Measurements from ENCODE around the gene ANKRD52. TPM values are rescaled to one million over a fixed set of nuclear protein-coding genes. Genes with fewer than 3 reads are reported as not detected.

Gene ANKRD52
- 10 to 100 TPM; 13.8 to 31.5 (median 19.6) TPM for total RNA-seq

- intact Hi-C loops (cut with DNase I): loop anchor here (5.0 kb wide), 1 partner anchor 61 kb away; no protein-coding TSS in a partner anchor
- WGBS: 0% methylated on average over 14 of the region's 78 CpGs
These were observed at the start of gene ANKRD52 for GRCh38 chr12:56258068-56258819. TSS of gene ANKRD52 (minus strand) at chr12:56258384. CDS start at chr12:56258269, 115 bp downstream.

DNA sequence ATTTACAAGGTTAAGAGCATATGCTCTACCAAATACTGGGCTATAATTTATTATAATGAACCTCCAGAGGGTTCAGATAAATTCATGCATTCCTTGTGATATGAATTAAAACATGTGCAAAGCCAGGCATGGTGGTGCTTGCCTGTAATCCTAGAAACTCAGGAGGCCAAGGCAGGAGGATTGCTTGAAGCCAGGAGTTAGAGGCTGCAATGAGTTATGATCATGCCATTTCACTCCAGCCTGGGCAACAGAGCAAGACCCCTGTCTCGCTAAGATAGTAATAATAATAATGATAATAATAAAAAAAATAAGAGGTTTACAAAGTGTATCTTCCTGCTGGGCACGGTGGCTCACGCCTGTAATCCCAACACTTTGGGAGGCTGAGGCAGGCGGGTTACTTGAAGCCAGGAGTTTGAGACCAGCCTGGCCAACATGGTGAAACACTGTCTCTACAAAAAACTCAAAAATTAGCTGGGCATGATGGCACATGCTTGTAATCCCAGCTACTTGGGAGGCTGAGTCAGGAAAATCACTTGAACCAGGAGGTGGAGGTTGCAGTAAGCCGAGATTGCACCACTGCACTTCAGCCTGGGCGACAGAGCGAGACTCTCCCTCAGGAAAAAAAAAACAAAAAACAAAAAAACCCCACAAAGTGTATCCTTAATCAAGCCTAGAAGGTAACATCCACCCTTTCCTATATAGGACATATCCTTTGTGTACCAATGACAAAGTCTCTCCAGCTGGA is 49.2 kb upstream of the ANKRD52 start:
- WGBS: 96% methylated on average over 7 of the region's 7 CpGs
- Histone ChIP-seq H3K4me3 (no peak overlapping the region), H3K27me3 (no peaks in the 10 kb centered on the region), H3K4me1 (peaks cover 6 to 7% (median 6%) of the 10 kb centered on the region in 4 donors), H3K36me3 (peaks cover 0 to 89% (median 61%) of the 10 kb centered on the region in 4 donors), H3K27ac (replicated peaks in 1 of 4) (no peak overlapping the region), H3K9me3 (no peaks in the 10 kb centered on the region)
- intact Hi-C loops (cut with DNase I): no loop called here
- no peak for DNase-seq (ENCODE audit: extremely low spot score)
- no peak for TF ChIP-seq EP300 (IDR thresholded peaks at IDR 0.05)
- no peak for TF ChIP-seq POLR2AphosphoS5 (IDR thresholded peaks at IDR 0.05)
- no peak for TF ChIP-seq POLR2A (IDR thresholded peaks at IDR 0.05; ENCODE audit: low read depth)
- TF ChIP-seq, protein P1, sequence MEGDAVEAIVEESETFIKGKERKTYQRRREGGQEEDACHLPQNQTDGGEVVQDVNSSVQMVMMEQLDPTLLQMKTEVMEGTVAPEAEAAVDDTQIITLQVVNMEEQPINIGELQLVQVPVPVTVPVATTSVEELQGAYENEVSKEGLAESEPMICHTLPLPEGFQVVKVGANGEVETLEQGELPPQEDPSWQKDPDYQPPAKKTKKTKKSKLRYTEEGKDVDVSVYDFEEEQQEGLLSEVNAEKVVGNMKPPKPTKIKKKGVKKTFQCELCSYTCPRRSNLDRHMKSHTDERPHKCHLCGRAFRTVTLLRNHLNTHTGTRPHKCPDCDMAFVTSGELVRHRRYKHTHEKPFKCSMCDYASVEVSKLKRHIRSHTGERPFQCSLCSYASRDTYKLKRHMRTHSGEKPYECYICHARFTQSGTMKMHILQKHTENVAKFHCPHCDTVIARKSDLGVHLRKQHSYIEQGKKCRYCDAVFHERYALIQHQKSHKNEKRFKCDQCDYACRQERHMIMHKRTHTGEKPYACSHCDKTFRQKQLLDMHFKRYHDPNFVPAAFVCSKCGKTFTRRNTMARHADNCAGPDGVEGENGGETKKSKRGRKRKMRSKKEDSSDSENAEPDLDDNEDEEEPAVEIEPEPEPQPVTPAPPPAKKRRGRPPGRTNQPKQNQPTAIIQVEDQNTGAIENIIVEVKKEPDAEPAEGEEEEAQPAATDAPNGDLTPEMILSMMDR (IDR thresholded peaks at IDR 0.05): no peak

More at GRCh38 chr12:56258068-56258819, at the start of gene ANKRD52:
- H3K4me1 ChIP-seq: peaks cover 21 to 33% (median 30%) of the 10 kb centered on the region in 4 donors
- no peaks in the 10 kb centered on the region for H3K9me3 ChIP-seq
- peak within 1 kb of the TSS; percentile 91 to 94 (median 93) for H3K27ac ChIP-seq (replicated peaks in 1 of 4)
- peak within 1 kb of the TSS; percentile 81 to 93 (median 93) for H3K4me3 ChIP-seq
- no peak for DNase-seq (ENCODE audit: extremely low spot score)
- no peaks in the 10 kb centered on the region for H3K27me3 ChIP-seq
- no peak for TF ChIP-seq POLR2A (IDR thresholded peaks at IDR 0.05; ENCODE audit: low read depth)
- TF ChIP-seq POLR2AphosphoS5 (IDR thresholded peaks at IDR 0.05): peak in 1 of 2 donors; percentile 33
- TF ChIP-seq, protein P1 (IDR thresholded peaks at IDR 0.05): peak; percentile 77 to 89 (median 86)
- H3K36me3 ChIP-seq: peaks cover 16 to 32% (median 29%) of the 10 kb centered on the region in 4 donors

DNA sequence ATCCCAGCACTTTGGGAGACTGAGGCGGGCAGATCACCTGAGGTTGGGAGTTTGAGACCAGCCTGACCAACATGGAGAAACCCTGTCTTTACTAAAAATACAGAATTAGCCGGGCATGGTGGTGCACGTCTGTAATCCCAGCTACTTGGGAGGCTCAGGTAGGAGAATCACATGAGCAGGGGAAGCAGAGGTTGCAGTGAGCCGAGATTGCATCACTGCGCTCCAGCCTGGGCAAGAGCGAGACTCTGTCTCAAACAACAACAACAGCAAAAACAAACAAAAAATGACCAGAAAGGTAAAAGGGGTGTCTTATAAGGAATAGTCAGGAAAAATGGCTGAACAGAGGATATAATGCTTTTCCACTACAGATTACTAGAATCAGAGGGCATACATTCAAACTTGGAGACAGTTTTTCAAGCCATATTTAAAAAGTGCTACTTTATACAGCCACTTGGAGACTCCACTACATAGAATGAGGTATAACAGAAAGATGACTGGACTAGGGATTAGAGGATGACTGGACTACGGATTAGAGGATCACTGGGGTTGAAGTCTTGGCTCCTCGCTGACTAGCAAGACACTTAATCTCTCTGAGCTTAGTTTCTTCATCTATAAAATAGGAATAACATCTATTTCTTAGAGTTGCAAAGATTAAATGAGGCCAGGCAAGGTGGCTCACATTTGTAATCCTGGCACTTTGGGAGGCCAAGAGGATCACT is 46.8 kb upstream of the ANKRD52 start:
- Histone ChIP-seq H3K27ac (replicated peaks in 1 of 4) (no peak overlapping the region), H3K27me3 (no peaks in the 10 kb centered on the region), H3K36me3 (peaks cover 0 to 67% (median 44%) of the 10 kb centered on the region in 4 donors), H3K9me3 (no peaks in the 10 kb centered on the region), H3K4me3 (no peak overlapping the region), H3K4me1 (peaks cover 21 to 26% (median 25%) of the 10 kb centered on the region in 4 donors)
- intact Hi-C loops (cut with DNase I): no loop called here
- WGBS: 91% methylated on average over 8 of the region's 8 CpGs
- no peak for TF ChIP-seq EP300 (IDR thresholded peaks at IDR 0.05)
- DNase-seq (ENCODE audit: extremely low spot score): no peak

DNA sequence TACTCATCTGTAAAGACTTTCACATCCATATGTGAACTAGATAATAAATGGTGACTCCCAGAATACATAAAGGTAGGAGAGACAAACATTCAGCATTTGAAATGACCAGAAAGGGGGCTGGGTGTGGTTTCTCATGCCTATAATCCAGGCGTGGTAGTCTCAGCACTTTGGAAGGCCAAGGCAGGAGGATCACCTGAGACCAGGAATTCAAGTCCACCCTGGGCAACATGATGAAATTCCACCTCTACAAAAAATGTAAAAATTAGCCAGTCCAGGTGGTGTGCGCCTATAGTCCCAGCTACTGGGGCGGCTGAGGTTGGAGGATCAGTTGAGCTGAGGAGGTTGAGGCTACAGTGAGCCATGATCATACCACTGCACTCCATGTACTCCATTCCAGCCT is 46.1 kb upstream of the ANKRD52 start:
- no peak overlapping the region for H3K4me3 ChIP-seq
- TF ChIP-seq, protein P1 (IDR thresholded peaks at IDR 0.05): no peak
- no peak for TF ChIP-seq POLR2AphosphoS5 (IDR thresholded peaks at IDR 0.05)
- no peak for TF ChIP-seq EP300 (IDR thresholded peaks at IDR 0.05)
- no peak for TF ChIP-seq POLR2A (IDR thresholded peaks at IDR 0.05; ENCODE audit: low read depth)
- H3K27ac ChIP-seq (replicated peaks in 1 of 4): no peak overlapping the region
- WGBS: 85% methylated on average over 3 of the region's 3 CpGs
- DNase-seq (ENCODE audit: extremely low spot score): no peak
- H3K9me3 ChIP-seq: no peaks in the 10 kb centered on the region
- no peaks in the 10 kb centered on the region for H3K27me3 ChIP-seq
- intact Hi-C loops (cut with DNase I): no loop called here
- peaks cover 0 to 59% (median 37%) of the 10 kb centered on the region in 4 donors for H3K36me3 ChIP-seq
- peaks cover 22 to 32% (median 28%) of the 10 kb centered on the region in 4 donors for H3K4me1 ChIP-seq

Measured in esophagus muscularis mucosa (tissue), 4 donors.